Spinal cord (tissue), 10 donors: ENCODE results near the gene CLK2. TPM values are rescaled to one million over a fixed set of nuclear protein-coding genes. Genes with fewer than 3 reads are reported as not detected.

Source experiments
- DNase-seq, 6 donors: peaks; one replicate each; pipeline versions ENCODE4 v3.0.0 to v3.0.0-alpha.2; 2013 to 2015; ENCODE audit warnings: low spot score in 6 of 6, low read depth in 4 of 6
- H3K27ac ChIP-seq: one replicate; pipeline ENCODE4 v1.5.1; 2013; ENCODE audit warnings: low read depth, low read length, control low read depth
- H3K27me3 ChIP-seq: one replicate; pipeline ENCODE4 v1.6.1; 2013; ENCODE audit warnings: low read length; ENCODE audit not compliant: control insufficient read depth, insufficient read depth
- H3K36me3 ChIP-seq: one replicate; pipeline ENCODE4 v1.6.1; 2013; ENCODE audit warnings: low read length; ENCODE audit not compliant: control insufficient read depth, insufficient read depth
- H3K4me1 ChIP-seq: one replicate; pipeline ENCODE4 v1.6.1; 2013; ENCODE audit warnings: low read length; ENCODE audit not compliant: control insufficient read depth, insufficient read depth
- H3K4me3 ChIP-seq: one replicate; pipeline ENCODE4 v1.5.1; 2013; ENCODE audit warnings: low read depth, low read length, control low read depth
- H3K9me3 ChIP-seq: one replicate; pipeline ENCODE4 v1.6.1; 2013; ENCODE audit warnings: low read length; ENCODE audit not compliant: control insufficient read depth, insufficient read depth
- WGBS: methylation state at CpG from one replicate; pipeline ENCODE4 v1.1.5; 2013; ENCODE audit warnings: missing lambda C conversion rate; ENCODE audit not compliant: insufficient coverage; 5-methylcytosine and 5-hydroxymethylcytosine counted together
- polyA plus RNA-seq, 2 donors: library from polyadenylated mRNA; unstranded; fragments of 120-200 nt; gene quantifications; one replicate each; pipeline ENCODE4 v1.2.1, GENCODE V29; 2013; ENCODE audit not compliant: insufficient read length in 2 of 2
- total RNA-seq, 2 donors: library from RNA; depleted of rRNA in 1 of 2; stranded (reverse); fragments of 120-200 nt in 1 of 2; fragments of >200 nt in 1 of 2; gene quantifications; one replicate each; pipeline versions ENCODE4 v1.2.3 to v1.2.4, GENCODE V29; 2013 to 2014
- donor health status: healthy.

Gene CLK2
- total and polyA plus RNA-seq, 4 donors: 25.2 to 61.1 (median 45.9) TPM

- H3K36me3 ChIP-seq: peaks cover 61% of the 10 kb centered on the region
These were observed 13.2 kb upstream of the CLK2 start for GRCh38 chr1:155286544-155286943.

GRCh38 chr1:155285631-155286044 lies 12.3 kb upstream of the CLK2 start:
- Histone ChIP-seq H3K27ac (no peak overlapping the region), H3K4me1 (no peaks in the 10 kb centered on the region), H3K27me3 (no peaks in the 10 kb centered on the region), H3K36me3 (peaks cover 61% of the 10 kb centered on the region), H3K4me3 (no peak overlapping the region), H3K9me3 (no peaks in the 10 kb centered on the region)
- no peak for DNase-seq
- WGBS: 93% methylated on average over 18 of the region's 18 CpGs

More at GRCh38 chr1:155286544-155286943, 13.2 kb upstream of the CLK2 start:
- 83% methylated on average over 2 of the region's 2 CpGs for WGBS
- no peaks in the 10 kb centered on the region for H3K27me3 ChIP-seq
- no peak for DNase-seq
- H3K27ac ChIP-seq: no peak overlapping the region
- H3K9me3 ChIP-seq: no peaks in the 10 kb centered on the region
- no peaks in the 10 kb centered on the region for H3K4me1 ChIP-seq
- H3K4me3 ChIP-seq: no peak overlapping the region

- H3K4me1 ChIP-seq: no peaks in the 10 kb centered on the region
- H3K9me3 ChIP-seq: no peaks in the 10 kb centered on the region
- WGBS: 89% methylated on average over 14 of the region's 14 CpGs
- H3K27ac ChIP-seq: no peak overlapping the region
- no peak overlapping the region for H3K4me3 ChIP-seq
- peaks cover 61% of the 10 kb centered on the region for H3K36me3 ChIP-seq
- H3K27me3 ChIP-seq: no peaks in the 10 kb centered on the region
- no peak for DNase-seq
These were observed 11.8 kb upstream of the CLK2 start for GRCh38 chr1:155285063-155285462.

GRCh38 chr1:155284476-155284875 lies 11.2 kb upstream of the CLK2 start:
- H3K4me1 ChIP-seq: peaks cover under 1% of the 10 kb centered on the region

GRCh38 chr1:155282488-155283091 lies 9.3 kb upstream of the CLK2 start:
- DNase-seq: no peak
- Histone ChIP-seq H3K9me3 (no peaks in the 10 kb centered on the region), H3K36me3 (peaks cover 44% of the 10 kb centered on the region), H3K27me3 (no peaks in the 10 kb centered on the region), H3K27ac (no peak overlapping the region), H3K4me3 (no peak overlapping the region), H3K4me1 (peaks cover 17% of the 10 kb centered on the region)
- WGBS: 91% methylated on average over 17 of the region's 29 CpGs

More at GRCh38 chr1:155284476-155284875, 11.2 kb upstream of the CLK2 start:
- WGBS: 86% methylated on average over 12 of the region's 12 CpGs
- Histone ChIP-seq H3K27me3 (no peaks in the 10 kb centered on the region), H3K27ac (no peak overlapping the region), H3K36me3 (peaks cover 61% of the 10 kb centered on the region), H3K4me3 (no peak overlapping the region), H3K9me3 (no peaks in the 10 kb centered on the region)
- no peak for DNase-seq

- peak in 2 of 6 donors; percentile 31 to 42 for DNase-seq
- WGBS: 55% methylated on average over 1 of the region's 2 CpGs
These were observed 6.0 kb upstream of the CLK2 start for GRCh38 chr1:155279268-155279667.

GRCh38 chr1:155278689-155279160 lies 5.4 kb upstream of the CLK2 start:
- Histone ChIP-seq H3K27ac (no peak overlapping the region), H3K4me3 (peak overlapping the region; percentile 49)
- no peak for DNase-seq

More at GRCh38 chr1:155279268-155279667, 6.0 kb upstream of the CLK2 start:
- Histone ChIP-seq H3K36me3 (peaks cover 16% of the 10 kb centered on the region), H3K9me3 (no peaks in the 10 kb centered on the region), H3K4me1 (peaks cover 19% of the 10 kb centered on the region), H3K27ac (no peak overlapping the region), H3K27me3 (no peaks in the 10 kb centered on the region), H3K4me3 (no peak overlapping the region)

GRCh38 chr1:155277902-155278688 lies 4.8 kb upstream of the CLK2 start:
- Histone ChIP-seq H3K36me3 (peaks cover 9% of the 10 kb centered on the region), H3K9me3 (no peaks in the 10 kb centered on the region), H3K27me3 (no peaks in the 10 kb centered on the region), H3K4me3 (peak overlapping the region; percentile 49), H3K4me1 (peaks cover 25% of the 10 kb centered on the region), H3K27ac (peak overlapping the region; percentile 57)
- WGBS: 0% methylated on average over 20 of the region's 29 CpGs
- peak in 3 of 6 donors; percentile 19 to 92 (median 75) for DNase-seq

More at GRCh38 chr1:155278689-155279160, 5.4 kb upstream of the CLK2 start:
- H3K27me3 ChIP-seq: no peaks in the 10 kb centered on the region
- H3K36me3 ChIP-seq: peaks cover 10% of the 10 kb centered on the region
- 34% methylated on average over 6 of the region's 10 CpGs for WGBS
- peaks cover 22% of the 10 kb centered on the region for H3K4me1 ChIP-seq
- H3K9me3 ChIP-seq: no peaks in the 10 kb centered on the region

- Histone ChIP-seq H3K4me3 (peak within 1 kb of the TSS; percentile 49), H3K27ac (peak within 1 kb of the TSS; percentile 57), H3K27me3 (no peaks in the 10 kb centered on the region), H3K4me1 (peaks cover 25% of the 10 kb centered on the region), H3K9me3 (no peaks in the 10 kb centered on the region), H3K36me3 (peaks cover 2% of the 10 kb centered on the region)
- peak; percentile 92 to 99 (median 98) for DNase-seq
- WGBS: under 1% methylated on average over 67 of the region's 68 CpGs
These were observed 4.0 kb upstream of the CLK2 start, which contains the start of gene HCN3 for GRCh38 chr1:155277070-155277901. HCN3 (plus strand) TSS chr1:155277463; CDS start chr1:155277591, 128 bp downstream.
